ENCODE measurements around the gene CDK9. TPM values are rescaled to one million over a fixed set of nuclear protein-coding genes. Genes with fewer than 3 reads are reported as not detected.

Gene CDK9
- total and polyA plus RNA-seq, 3 donors from 2014 or later: 77.1 to 163 (median 136) TPM

- H3K4me1 ChIP-seq: peaks cover 61% of the 10 kb centered on the region
Measured at GRCh38 chr9:127792417-127793031, 6.7 kb downstream of the CDK9 start.

GRCh38 chr9:127793093-127793708 lies 7.4 kb downstream of the CDK9 start:
- H3K27ac ChIP-seq: peak overlapping the region; percentile 15 to 77

More at GRCh38 chr9:127792417-127793031, 6.7 kb downstream of the CDK9 start:
- WGBS, 2 donors: 71 to 73% methylated on average over 7 of the region's 7 CpGs
- TF ChIP-seq CTCF (IDR thresholded peaks at IDR 0.05): no peak
- no peak for TF ChIP-seq POLR2A (IDR thresholded peaks at IDR 0.05)
- Histone ChIP-seq H3K4me3 (no peak overlapping the region), H3K9me3 (no peaks in the 10 kb centered on the region), H3K27me3 (no peaks in the 10 kb centered on the region), H3K27ac (peak overlapping the region in 1 of 2 donors; percentile 77), H3K36me3 (ENCODE audit: low read depth, missing control alignments) (no peaks in the 10 kb centered on the region)
- intact Hi-C loops (cut with DNase I; ENCODE audit: low total_unique reads): no loop called here
- no peak for DNase-seq

GRCh38 chr9:127794001-127794791 lies 8.4 kb downstream of the CDK9 start:
- no peaks in the 10 kb centered on the region for H3K27me3 ChIP-seq
- no peaks in the 10 kb centered on the region for H3K36me3 ChIP-seq (ENCODE audit: low read depth, missing control alignments)
- H3K27ac ChIP-seq: peak overlapping the region; percentile 9 to 77
- no peak for TF ChIP-seq CTCF (IDR thresholded peaks at IDR 0.05)
- no peak for TF ChIP-seq POLR2A (IDR thresholded peaks at IDR 0.05)
- intact Hi-C loops (cut with DNase I; ENCODE audit: low total_unique reads): no loop called here
- H3K9me3 ChIP-seq: no peaks in the 10 kb centered on the region
- H3K4me1 ChIP-seq: peaks cover 48% of the 10 kb centered on the region
- DNase-seq: no peak
- no peak overlapping the region for H3K4me3 ChIP-seq
- 50 to 52% methylated on average over 14 of the region's 14 CpGs for WGBS, 2 donors

More at GRCh38 chr9:127793093-127793708, 7.4 kb downstream of the CDK9 start:
- Histone ChIP-seq H3K27me3 (no peaks in the 10 kb centered on the region), H3K4me3 (no peak overlapping the region), H3K36me3 (ENCODE audit: low read depth, missing control alignments) (no peaks in the 10 kb centered on the region), H3K9me3 (no peaks in the 10 kb centered on the region), H3K4me1 (peaks cover 58% of the 10 kb centered on the region)
- intact Hi-C loops (cut with DNase I; ENCODE audit: low total_unique reads): no loop called here
- 51 to 78% methylated on average over 8 of the region's 8 CpGs for WGBS, 2 donors
- DNase-seq: no peak
- TF ChIP-seq POLR2A (IDR thresholded peaks at IDR 0.05): no peak
- no peak for TF ChIP-seq CTCF (IDR thresholded peaks at IDR 0.05)

- intact Hi-C loops (cut with DNase I; ENCODE audit: low total_unique reads): no loop called here
- Histone ChIP-seq H3K4me3 (no peak overlapping the region), H3K27me3 (no peaks in the 10 kb centered on the region), H3K9me3 (no peaks in the 10 kb centered on the region), H3K36me3 (ENCODE audit: low read depth, missing control alignments) (no peaks in the 10 kb centered on the region), H3K27ac (peak overlapping the region; percentile 65 to 67), H3K4me1 (peaks cover 36% of the 10 kb centered on the region)
- TF ChIP-seq POLR2A (IDR thresholded peaks at IDR 0.05): no peak
- no peak for TF ChIP-seq CTCF (IDR thresholded peaks at IDR 0.05)
- WGBS, 2 donors: 38 to 40% methylated on average over 8 of the region's 8 CpGs
- DNase-seq: peak; percentile 89
Measured at GRCh38 chr9:127796225-127796813, 10.5 kb downstream of the CDK9 start.
